KG1 (cell line): ENCODE data around the gene PEMT.
"Not testable (repeated sequence)": the region's sequence is repeated elsewhere in the genome, so short reads cannot be mapped to it uniquely, and the experiment has no call there.

Experiments
- DNase-seq: peaks from one replicate; lab custom pipeline; 2025; lab: John Stamatoyannopoulos, UW

PEMT gene

GRCh38 chr17:17591355-17592298 is at the start of gene PEMT:
PEMT (minus strand) TSS chr17:17591708; CDS start chr17:17591626, 82 bp downstream.
- peak; percentile 67 for DNase-seq

- DNase-seq, result not testable (repeated sequence)
Measured at GRCh38 chr17:17639661-17640270, 48.3 kb upstream of the PEMT start.

- DNase-seq, result no peak
Measured at GRCh38 chr17:17638467-17638866, 47.0 kb upstream of the PEMT start.

- no peak for DNase-seq
Measured at GRCh38 chr17:17636272-17636885, 44.9 kb upstream of the PEMT start.

- DNase-seq, result not testable (repeated sequence)
Measured at GRCh38 chr17:17635537-17636271, 44.2 kb upstream of the PEMT start.

GRCh38 chr17:17635126-17635525 is 43.6 kb upstream of the PEMT start:
- no peak for DNase-seq

- no peak for DNase-seq
Measured at GRCh38 chr17:17633310-17633709, 41.8 kb upstream of the PEMT start.

GRCh38 chr17:17632690-17633089 is 41.2 kb upstream of the PEMT start:
- not testable (repeated sequence) for DNase-seq

- no peak for DNase-seq
Measured at GRCh38 chr17:17628388-17629008, 37.0 kb upstream of the PEMT start.

GRCh38 chr17:17626840-17627239 is 35.3 kb upstream of the PEMT start:
- DNase-seq, result no peak

GRCh38 chr17:17626151-17626805 is 34.8 kb upstream of the PEMT start:
- DNase-seq, result no peak

- no peak for DNase-seq
Measured at GRCh38 chr17:17624741-17625140, 33.2 kb upstream of the PEMT start.

GRCh38 chr17:17623904-17624303 is 32.4 kb upstream of the PEMT start:
- DNase-seq, result no peak

GRCh38 chr17:17621254-17621653 is 29.7 kb upstream of the PEMT start:
- no peak for DNase-seq

- DNase-seq, result no peak
Measured at GRCh38 chr17:17613708-17614114, 22.2 kb upstream of the PEMT start.

GRCh38 chr17:17612085-17613022 is 20.8 kb upstream of the PEMT start:
- no peak for DNase-seq

GRCh38 chr17:17609121-17609520 is 17.6 kb upstream of the PEMT start:
- DNase-seq, result no peak

GRCh38 chr17:17606416-17607000 is 15.0 kb upstream of the PEMT start:
- no peak for DNase-seq

GRCh38 chr17:17605729-17606088 is 14.2 kb upstream of the PEMT start:
- no peak for DNase-seq
